Thymus (tissue), 11 donors: ENCODE measurements around the gene CHRDL2. TPM values are rescaled to one million over a fixed set of nuclear protein-coding genes. Genes with fewer than 3 reads are reported as not detected.
A peak's percentile ranks its signal among the peaks of the same experiment; 100 is the strongest.

Experiments
- DNase-seq, 9 donors: peaks; one replicate each; pipeline ENCODE4 v3.0.0-alpha.2; 2013; ENCODE audit warnings: low spot score in 9 of 9, low read depth in 6 of 9, missing footprints in 1 of 9
- H3K27ac ChIP-seq, 2 donors: one replicate each; pipeline ENCODE4 v1.5.1; 2013; ENCODE audit warnings: control low read depth in 1 of 2, low read depth in 1 of 2, low read length in 1 of 2, mild to moderate bottlenecking in 1 of 2, moderate library complexity in 1 of 2
- H3K27me3 ChIP-seq, 2 donors: one replicate each; pipeline ENCODE4 v1.5.1; 2013; ENCODE audit warnings: low read length in 1 of 2; ENCODE audit not compliant: control insufficient read depth in 2 of 2, insufficient read depth in 1 of 2
- H3K36me3 ChIP-seq, 2 donors: one replicate each; pipeline ENCODE4 v1.5.1; 2013; ENCODE audit warnings: low read length in 1 of 2, mild to moderate bottlenecking in 1 of 2, moderate library complexity in 1 of 2; ENCODE audit not compliant: control insufficient read depth in 2 of 2, insufficient read depth in 2 of 2
- H3K4me1 ChIP-seq, 2 donors: one replicate each; pipeline ENCODE4 v1.5.1; 2013; ENCODE audit warnings: low read length in 2 of 2; ENCODE audit not compliant: control insufficient read depth in 2 of 2, insufficient read depth in 2 of 2
- H3K4me3 ChIP-seq, 2 donors: one replicate each; pipeline ENCODE4 v1.5.1; 2013; ENCODE audit warnings: low read length in 2 of 2, control low read depth in 1 of 2, mild to moderate bottlenecking in 1 of 2
- H3K9me3 ChIP-seq, 2 donors: one replicate each; pipeline ENCODE4 v1.5.1; 2013; ENCODE audit warnings: low read length in 1 of 2, mild to moderate bottlenecking in 1 of 2; ENCODE audit not compliant: control insufficient read depth in 2 of 2, insufficient read depth in 1 of 2
- WGBS: extraction: QIAGEN DNeasy Blood & Tissue Kit; methylation state at CpG from one replicate; pipeline ENCODE4 v1.1.7; 2013; 5-methylcytosine and 5-hydroxymethylcytosine counted together
- polyA plus RNA-seq: library from polyadenylated mRNA; stranded (reverse); fragments of 200-250 nt; gene quantifications from one replicate; pipeline ENCODE4 v1.2.3, GENCODE V29; 2013
- total RNA-seq: library from RNA; stranded (reverse); fragments of 120-200 nt; gene quantifications from one replicate; pipeline ENCODE4 v1.2.4, GENCODE V29; 2013
- donor health status: healthy.

CHRDL2 gene
- total and polyA plus RNA-seq, 2 donors = 0.30 TPM; not detected in 1

- 92% methylated on average over 11 of the region's 11 CpGs for WGBS
- Histone ChIP-seq H3K27me3 (peaks cover 0 to 32% of the 10 kb centered on the region in 2 donors), H3K36me3 (no peaks in the 10 kb centered on the region), H3K4me1 (peaks cover 0 to 6% of the 10 kb centered on the region in 2 donors), H3K4me3 (no peak overlapping the region), H3K9me3 (no peaks in the 10 kb centered on the region), H3K27ac (no peak overlapping the region)
- DNase-seq = no peak
Measured at GRCh38 chr11:74695705-74696280, 35.4 kb downstream of the CHRDL2 start.

GRCh38 chr11:74694136-74694930, 36.9 kb downstream of the CHRDL2 start:
- H3K36me3 ChIP-seq = no peaks in the 10 kb centered on the region
- DNase-seq = no peak
- peaks cover 0 to 6% of the 10 kb centered on the region in 2 donors for H3K4me1 ChIP-seq
- H3K27ac ChIP-seq = no peak overlapping the region
- no peak overlapping the region for H3K4me3 ChIP-seq
- 90% methylated on average over 10 of the region's 10 CpGs for WGBS
- H3K9me3 ChIP-seq = no peaks in the 10 kb centered on the region
- H3K27me3 ChIP-seq = peaks cover 0 to 32% of the 10 kb centered on the region in 2 donors

GRCh38 chr11:74693531-74693930, 37.7 kb downstream of the CHRDL2 start:
- no peaks in the 10 kb centered on the region for H3K36me3 ChIP-seq
- peaks cover 0 to 32% of the 10 kb centered on the region in 2 donors for H3K27me3 ChIP-seq
- no peak for DNase-seq
- H3K27ac ChIP-seq = no peak overlapping the region
- 88% methylated on average over 5 of the region's 5 CpGs for WGBS
- H3K4me1 ChIP-seq = peaks cover 0 to 6% of the 10 kb centered on the region in 2 donors
- no peaks in the 10 kb centered on the region for H3K9me3 ChIP-seq
- H3K4me3 ChIP-seq = no peak overlapping the region

- DNase-seq = no peak
- Histone ChIP-seq H3K36me3 (no peaks in the 10 kb centered on the region), H3K4me3 (no peak overlapping the region), H3K9me3 (no peaks in the 10 kb centered on the region), H3K27me3 (peaks cover 0 to 26% of the 10 kb centered on the region in 2 donors), H3K4me1 (peaks cover 0 to 5% of the 10 kb centered on the region in 2 donors), H3K27ac (no peak overlapping the region)
- 44% methylated on average over 4 of the region's 4 CpGs for WGBS
Measured at GRCh38 chr11:74691755-74692154, 39.5 kb downstream of the CHRDL2 start.

GRCh38 chr11:74689666-74690065, 41.6 kb downstream of the CHRDL2 start:
- H3K36me3 ChIP-seq = no peaks in the 10 kb centered on the region
- no peak overlapping the region for H3K27ac ChIP-seq
- H3K27me3 ChIP-seq = peaks cover 0 to 13% of the 10 kb centered on the region in 2 donors
- DNase-seq = no peak
- WGBS = 98% methylated on average over 4 of the region's 4 CpGs
- H3K4me1 ChIP-seq = no peaks in the 10 kb centered on the region
- H3K9me3 ChIP-seq = no peaks in the 10 kb centered on the region
- no peak overlapping the region for H3K4me3 ChIP-seq

- Histone ChIP-seq H3K27me3 (peaks cover 18 to 29% of the 10 kb centered on the region in 2 donors), H3K9me3 (no peaks in the 10 kb centered on the region), H3K27ac (no peak overlapping the region), H3K4me1 (no peaks in the 10 kb centered on the region), H3K36me3 (no peaks in the 10 kb centered on the region), H3K4me3 (no peak overlapping the region)
- no peak for DNase-seq
- 88% methylated on average over 6 of the region's 6 CpGs for WGBS
Measured at GRCh38 chr11:74687237-74688023, 43.8 kb downstream of the CHRDL2 start.

GRCh38 chr11:74686792-74687191, 44.4 kb downstream of the CHRDL2 start:
- DNase-seq = no peak
- WGBS = 78% methylated on average over 4 of the region's 4 CpGs
- H3K27me3 ChIP-seq = peaks cover 18 to 36% of the 10 kb centered on the region in 2 donors
- H3K4me1 ChIP-seq = no peaks in the 10 kb centered on the region
- no peak overlapping the region for H3K4me3 ChIP-seq
- no peaks in the 10 kb centered on the region for H3K9me3 ChIP-seq
- H3K36me3 ChIP-seq = no peaks in the 10 kb centered on the region
- H3K27ac ChIP-seq = no peak overlapping the region

- 94% methylated on average over 3 of the region's 3 CpGs for WGBS
- DNase-seq = peak in 1 of 9 donors; percentile 22
- Histone ChIP-seq H3K4me3 (no peak overlapping the region), H3K36me3 (no peaks in the 10 kb centered on the region), H3K27me3 (peaks cover 18 to 39% of the 10 kb centered on the region in 2 donors), H3K4me1 (no peaks in the 10 kb centered on the region), H3K9me3 (no peaks in the 10 kb centered on the region), H3K27ac (no peak overlapping the region)
Measured at GRCh38 chr11:74685905-74686304, 45.3 kb downstream of the CHRDL2 start.

- H3K4me3 ChIP-seq = no peak overlapping the region
- no peak for DNase-seq
- no peaks in the 10 kb centered on the region for H3K4me1 ChIP-seq
- no peaks in the 10 kb centered on the region for H3K9me3 ChIP-seq
- no peaks in the 10 kb centered on the region for H3K36me3 ChIP-seq
- peaks cover 18 to 41% of the 10 kb centered on the region in 2 donors for H3K27me3 ChIP-seq
- no peak overlapping the region for H3K27ac ChIP-seq
Measured at GRCh38 chr11:74685338-74685737, 45.9 kb downstream of the CHRDL2 start.
